Measurements from ENCODE around the gene CCL3.
"Not testable (repeated sequence)": the region's sequence is repeated elsewhere in the genome, so short reads cannot be mapped to it uniquely, and the experiment has no call there.

CCL3 gene

DNA sequence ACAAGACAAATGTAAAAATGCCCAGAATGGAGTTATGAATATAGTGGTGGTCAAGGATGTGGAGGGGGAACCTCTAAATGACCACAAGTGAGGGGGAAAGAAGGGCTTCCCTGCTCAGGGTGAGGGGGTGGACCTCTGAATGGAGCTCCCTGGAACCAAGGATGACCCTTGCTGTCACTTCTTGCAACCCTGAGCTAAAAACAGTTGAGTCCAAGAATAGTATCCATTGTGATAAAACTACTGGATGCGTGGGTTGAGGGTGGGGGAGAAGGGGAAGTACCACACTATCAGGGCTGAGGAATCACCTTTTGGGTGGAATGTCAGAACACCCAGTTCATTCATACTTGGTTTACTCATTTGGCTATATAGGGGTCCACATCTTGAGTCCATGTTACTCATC lies 9.1 kb upstream of the CCL3 start:
- not testable (repeated sequence) for H3K9me2 ChIP-seq (replicated peaks; ENCODE audit: low read depth, low read length); H3F3A ChIP-seq (ENCODE audit: low read depth); H3K4me1 ChIP-seq (ENCODE audit: insufficient read depth, low read length, poor library complexity, severe bottlenecking); H4K20me1 ChIP-seq (ENCODE audit: insufficient read depth, low read length, poor library complexity, severe bottlenecking); H3K4me2 ChIP-seq (ENCODE audit: low read depth, low read length, poor library complexity, severe bottlenecking); H2AFZ ChIP-seq (ENCODE audit: low read length); H3K27me3 ChIP-seq (ENCODE audit: insufficient read depth, low read length, poor library complexity, severe bottlenecking); H3K36me3 ChIP-seq (ENCODE audit: insufficient read depth, low read length); H3K4me3 ChIP-seq (ENCODE audit: low read length, poor library complexity, severe bottlenecking); H3K9ac ChIP-seq (ENCODE audit: low read depth, low read length, poor library complexity, severe bottlenecking); H3K9me3 ChIP-seq (ENCODE audit: insufficient read depth, low read depth, low read length); H3K79me2 ChIP-seq (ENCODE audit: insufficient read depth, low read length)

DNA sequence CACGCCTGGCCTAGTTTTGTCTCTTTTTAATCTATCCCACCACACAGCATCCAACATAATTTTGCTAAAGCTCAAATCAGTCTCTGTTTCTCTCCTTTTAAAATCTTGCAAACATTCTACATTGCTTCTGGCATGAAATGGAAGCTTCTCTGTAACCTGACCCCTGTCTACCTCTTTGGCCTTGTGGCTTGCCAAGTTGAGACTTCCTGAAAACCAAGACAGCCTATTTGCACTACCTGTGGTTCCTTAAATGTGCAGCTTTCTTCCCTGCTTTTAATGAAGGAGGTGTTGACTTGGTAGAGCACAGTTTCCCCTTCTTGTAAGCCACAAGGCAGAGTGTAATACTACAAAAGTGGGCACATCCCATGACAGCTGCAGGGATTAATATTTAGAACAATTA lies 6.0 kb upstream of the CCL3 start:
- H3K9me2 ChIP-seq (replicated peaks; ENCODE audit: low read depth, low read length), result no peaks in the 10 kb centered on the region
- H3K4me3 ChIP-seq (ENCODE audit: low read length, poor library complexity, severe bottlenecking), result no peak overlapping the region
- H4K20me1 ChIP-seq (ENCODE audit: insufficient read depth, low read length, poor library complexity, severe bottlenecking), result no peaks in the 10 kb centered on the region
- no peaks in the 10 kb centered on the region for H3K9me3 ChIP-seq (ENCODE audit: insufficient read depth, low read depth, low read length)
- no peak overlapping the region for H2AFZ ChIP-seq (ENCODE audit: low read length)
- no peaks in the 10 kb centered on the region for H3K27me3 ChIP-seq (ENCODE audit: insufficient read depth, low read length, poor library complexity, severe bottlenecking)
- no peaks in the 10 kb centered on the region for H3K79me2 ChIP-seq (ENCODE audit: insufficient read depth, low read length)
- TF ChIP-seq EZH2phosphoT487 (IDR thresholded peaks at IDR 0.05; ENCODE audit: borderline replicate concordance), result no peak
- TF ChIP-seq, protein P1, sequence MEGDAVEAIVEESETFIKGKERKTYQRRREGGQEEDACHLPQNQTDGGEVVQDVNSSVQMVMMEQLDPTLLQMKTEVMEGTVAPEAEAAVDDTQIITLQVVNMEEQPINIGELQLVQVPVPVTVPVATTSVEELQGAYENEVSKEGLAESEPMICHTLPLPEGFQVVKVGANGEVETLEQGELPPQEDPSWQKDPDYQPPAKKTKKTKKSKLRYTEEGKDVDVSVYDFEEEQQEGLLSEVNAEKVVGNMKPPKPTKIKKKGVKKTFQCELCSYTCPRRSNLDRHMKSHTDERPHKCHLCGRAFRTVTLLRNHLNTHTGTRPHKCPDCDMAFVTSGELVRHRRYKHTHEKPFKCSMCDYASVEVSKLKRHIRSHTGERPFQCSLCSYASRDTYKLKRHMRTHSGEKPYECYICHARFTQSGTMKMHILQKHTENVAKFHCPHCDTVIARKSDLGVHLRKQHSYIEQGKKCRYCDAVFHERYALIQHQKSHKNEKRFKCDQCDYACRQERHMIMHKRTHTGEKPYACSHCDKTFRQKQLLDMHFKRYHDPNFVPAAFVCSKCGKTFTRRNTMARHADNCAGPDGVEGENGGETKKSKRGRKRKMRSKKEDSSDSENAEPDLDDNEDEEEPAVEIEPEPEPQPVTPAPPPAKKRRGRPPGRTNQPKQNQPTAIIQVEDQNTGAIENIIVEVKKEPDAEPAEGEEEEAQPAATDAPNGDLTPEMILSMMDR (conservative IDR thresholded peaks at IDR 0.05; ENCODE audit: low read length), result no peak
- no peaks in the 10 kb centered on the region for H3F3A ChIP-seq (ENCODE audit: low read depth)
- no peaks in the 10 kb centered on the region for H3K36me3 ChIP-seq (ENCODE audit: insufficient read depth, low read length)
- H3K4me1 ChIP-seq (ENCODE audit: insufficient read depth, low read length, poor library complexity, severe bottlenecking), result peaks cover 8% of the 10 kb centered on the region
- H3K9ac ChIP-seq (ENCODE audit: low read depth, low read length, poor library complexity, severe bottlenecking), result no peak overlapping the region
- no peak overlapping the region for H3K4me2 ChIP-seq (ENCODE audit: low read depth, low read length, poor library complexity, severe bottlenecking)

DNA sequence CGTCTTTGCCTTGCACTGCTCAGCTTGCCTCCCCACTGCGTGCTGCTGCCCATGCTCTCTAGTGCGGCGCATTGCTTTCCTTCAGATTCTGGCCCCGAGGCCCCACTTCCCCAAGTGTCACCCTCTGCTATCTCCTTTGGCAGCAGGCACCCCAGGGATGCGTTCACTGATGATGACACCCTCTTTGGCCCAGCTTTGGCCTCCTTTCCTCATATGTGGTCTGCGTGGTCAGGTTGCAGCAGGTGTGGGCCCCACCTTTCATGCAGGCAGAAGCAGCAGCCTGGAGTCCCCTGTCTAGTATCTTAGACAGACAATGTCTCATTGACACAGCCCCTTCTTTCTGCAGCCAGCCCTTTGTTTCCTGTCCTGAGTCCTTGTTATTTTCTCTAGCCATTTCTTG lies 4.8 kb upstream of the CCL3 start:
- H3K9ac ChIP-seq (ENCODE audit: low read depth, low read length, poor library complexity, severe bottlenecking), result no peak overlapping the region
- H3K9me3 ChIP-seq (ENCODE audit: insufficient read depth, low read depth, low read length), result no peaks in the 10 kb centered on the region
- no peaks in the 10 kb centered on the region for H3F3A ChIP-seq (ENCODE audit: low read depth)
- TF ChIP-seq, protein P1 (conservative IDR thresholded peaks at IDR 0.05; ENCODE audit: low read length), result no peak
- no peak for TF ChIP-seq EZH2phosphoT487 (IDR thresholded peaks at IDR 0.05; ENCODE audit: borderline replicate concordance)
- peaks cover 14% of the 10 kb centered on the region for H3K4me1 ChIP-seq (ENCODE audit: insufficient read depth, low read length, poor library complexity, severe bottlenecking)
- H3K36me3 ChIP-seq (ENCODE audit: insufficient read depth, low read length), result no peaks in the 10 kb centered on the region
- no peaks in the 10 kb centered on the region for H3K9me2 ChIP-seq (replicated peaks; ENCODE audit: low read depth, low read length)
- no peaks in the 10 kb centered on the region for H3K79me2 ChIP-seq (ENCODE audit: insufficient read depth, low read length)
- H4K20me1 ChIP-seq (ENCODE audit: insufficient read depth, low read length, poor library complexity, severe bottlenecking), result no peaks in the 10 kb centered on the region
- H2AFZ ChIP-seq (ENCODE audit: low read length), result no peak overlapping the region
- H3K27me3 ChIP-seq (ENCODE audit: insufficient read depth, low read length, poor library complexity, severe bottlenecking), result no peaks in the 10 kb centered on the region
- H3K4me3 ChIP-seq (ENCODE audit: low read length, poor library complexity, severe bottlenecking), result no peak overlapping the region
- no peak overlapping the region for H3K4me2 ChIP-seq (ENCODE audit: low read depth, low read length, poor library complexity, severe bottlenecking)

DNA sequence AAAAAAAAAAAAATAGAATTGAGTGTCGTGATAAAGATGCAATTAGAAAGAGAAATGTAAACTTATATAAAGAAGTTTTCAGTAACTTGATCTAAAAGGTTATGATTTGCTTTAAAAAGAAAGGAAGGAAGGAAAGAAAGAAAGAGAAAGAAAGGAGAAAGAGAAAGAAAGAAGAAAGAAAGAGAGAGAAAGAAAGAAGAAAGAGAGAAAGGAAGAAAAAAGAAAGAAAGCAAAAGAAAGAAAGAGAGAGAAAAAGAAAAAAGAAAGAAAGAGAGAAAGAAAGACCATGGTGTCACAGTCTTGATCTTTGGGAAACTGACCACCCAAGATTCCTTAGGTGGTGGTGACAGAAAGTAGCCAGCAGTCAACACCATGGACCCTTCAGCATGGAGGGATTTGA lies 4.3 kb upstream of the CCL3 start:
- H3F3A ChIP-seq (ENCODE audit: low read depth), result no peaks in the 10 kb centered on the region
- H3K4me3 ChIP-seq (ENCODE audit: low read length, poor library complexity, severe bottlenecking), result no peak overlapping the region
- no peak overlapping the region for H3K9ac ChIP-seq (ENCODE audit: low read depth, low read length, poor library complexity, severe bottlenecking)
- H4K20me1 ChIP-seq (ENCODE audit: insufficient read depth, low read length, poor library complexity, severe bottlenecking), result no peaks in the 10 kb centered on the region
- H3K9me3 ChIP-seq (ENCODE audit: insufficient read depth, low read depth, low read length), result no peaks in the 10 kb centered on the region
- H3K4me1 ChIP-seq (ENCODE audit: insufficient read depth, low read length, poor library complexity, severe bottlenecking), result peaks cover 14% of the 10 kb centered on the region
- no peaks in the 10 kb centered on the region for H3K27me3 ChIP-seq (ENCODE audit: insufficient read depth, low read length, poor library complexity, severe bottlenecking)
- no peaks in the 10 kb centered on the region for H3K79me2 ChIP-seq (ENCODE audit: insufficient read depth, low read length)
- H3K9me2 ChIP-seq (replicated peaks; ENCODE audit: low read depth, low read length), result no peaks in the 10 kb centered on the region
- no peak overlapping the region for H2AFZ ChIP-seq (ENCODE audit: low read length)
- H3K36me3 ChIP-seq (ENCODE audit: insufficient read depth, low read length), result no peaks in the 10 kb centered on the region
- no peak overlapping the region for H3K4me2 ChIP-seq (ENCODE audit: low read depth, low read length, poor library complexity, severe bottlenecking)
- TF ChIP-seq, protein P1 (conservative IDR thresholded peaks at IDR 0.05; ENCODE audit: low read length), result no peak
- no peak for TF ChIP-seq EZH2phosphoT487 (IDR thresholded peaks at IDR 0.05; ENCODE audit: borderline replicate concordance)

DNA sequence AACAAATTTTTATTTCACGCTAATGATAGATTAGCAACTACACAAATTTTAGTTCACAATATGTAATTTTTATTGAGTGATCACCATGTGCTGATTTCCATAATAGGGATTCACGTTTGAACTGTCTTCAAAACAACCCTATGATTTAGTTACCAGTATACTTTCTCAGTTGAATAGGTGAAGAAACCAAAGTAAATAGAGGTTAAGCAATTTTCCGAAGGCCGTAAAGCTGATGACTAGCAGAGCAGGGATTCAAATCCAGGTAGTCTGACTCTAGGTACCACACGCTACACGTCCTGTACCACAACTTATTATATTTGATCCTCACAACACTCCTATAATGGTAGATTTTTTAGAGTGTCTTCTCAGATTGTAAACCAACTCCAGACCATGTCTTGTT lies 2.8 kb upstream of the CCL3 start:
- H3K9me2 ChIP-seq (replicated peaks; ENCODE audit: low read depth, low read length); H3K4me3 ChIP-seq (ENCODE audit: low read length, poor library complexity, severe bottlenecking); H3K27me3 ChIP-seq (ENCODE audit: insufficient read depth, low read length, poor library complexity, severe bottlenecking); H3K9me3 ChIP-seq (ENCODE audit: insufficient read depth, low read depth, low read length); H3F3A ChIP-seq (ENCODE audit: low read depth); H2AFZ ChIP-seq (ENCODE audit: low read length); H4K20me1 ChIP-seq (ENCODE audit: insufficient read depth, low read length, poor library complexity, severe bottlenecking); H3K36me3 ChIP-seq (ENCODE audit: insufficient read depth, low read length); H3K79me2 ChIP-seq (ENCODE audit: insufficient read depth, low read length); H3K4me2 ChIP-seq (ENCODE audit: low read depth, low read length, poor library complexity, severe bottlenecking); H3K9ac ChIP-seq (ENCODE audit: low read depth, low read length, poor library complexity, severe bottlenecking): not testable (repeated sequence)
- H3K4me1 ChIP-seq (ENCODE audit: insufficient read depth, low read length, poor library complexity, severe bottlenecking), result peaks cover 14% of the 10 kb centered on the region

Data from Loucy (cell line).